K562 (cell line): ENCODE measurements around the gene ALDH3B2. TPM values are rescaled to one million over a fixed set of nuclear protein-coding genes. Genes with fewer than 3 reads are reported as not detected.
A peak's percentile ranks its signal among the peaks of the same experiment; 100 is the strongest.

Experiments
- CEBPG ChIP-seq, 3 experiments: fragments of 200-800 bp in 1 of 3; sonication (Bioruptor generic) in 1 of 3; sonication (generic) in 1 of 3; formaldehyde crosslinking in 1 of 3; IDR thresholded peaks in 2 of 3; conservative IDR thresholded peaks in 1 of 3; 2 replicates each; pipeline versions ENCODE4 v1.6.1 to v1.8.0; 2016 to 2022; ENCODE audit warnings: missing compliant biosample characterization in 2 of 3, missing genetic modification characterization in 2 of 3, mild to moderate bottlenecking in 1 of 3, missing genetic modification reagents in 1 of 3
- EP300 ChIP-seq: IDR thresholded peaks from 2 replicates; pipeline ENCODE4 v1.6.1; 2012; ENCODE audit warnings: low read length, improper control_type of control experiment
- FOXK1 ChIP-seq: sonication (generic); formaldehyde crosslinking; IDR thresholded peaks from 2 replicates; pipeline ENCODE4 v1.8.0; 2022; ENCODE audit warnings: missing genetic modification reagents, mild to moderate bottlenecking, borderline replicate concordance
- HDAC6 ChIP-seq: IDR thresholded peaks from 2 replicates; pipeline ENCODE4 v1.6.1; 2012; ENCODE audit warnings: low read depth, mild to moderate bottlenecking, control low read depth, inconsistent platforms, low read length, moderate library complexity
- KDM5B ChIP-seq: fragments of 200-600 bp; sonication (generic); IDR thresholded peaks from 2 replicates; pipeline ENCODE4 v1.6.1; 2012; ENCODE audit warnings: low read depth, mild to moderate bottlenecking, moderate library complexity, low read length, control low read depth, inconsistent platforms; ENCODE audit not compliant: insufficient replicate concordance
- PRDM10 ChIP-seq: fragments of 450-650 bp; IDR thresholded peaks from 2 replicates; pipeline ENCODE4 v1.6.1; 2018; ENCODE audit not compliant: partially characterized antibody
- TARDBP ChIP-seq: fragments of 450-650 bp; IDR thresholded peaks from 2 replicates; pipeline ENCODE4 v1.6.1; 2016
- ZBTB9 ChIP-seq: fragments of 450-650 bp; formaldehyde crosslinking; IDR thresholded peaks from 2 replicates; pipeline ENCODE4 v1.4.0; 2020; ENCODE audit warnings: mild to moderate bottlenecking, moderate library complexity
- ZNF347 ChIP-seq: fragments of 450-650 bp; formaldehyde crosslinking; IDR thresholded peaks from 2 replicates; pipeline ENCODE4 v1.4.0; 2020; ENCODE audit warnings: low read depth, mild to moderate bottlenecking, moderate library complexity
- polyA plus RNA-seq, 8 experiments: library from polyadenylated mRNA; depleted of rRNA in 4 of 8; stranded (reverse) in 5 of 8; unstranded in 3 of 8; fragments of >200 nt; fragmentation: Nextera tagmentation in 2 of 8; fragmentation: Illumina TruSeq in 1 of 8; extraction: Ambion mirVana in 2 of 8; extraction: Trizol in 1 of 8; gene quantifications; 2 replicates each; pipeline versions ENCODE4 v1.2.1 to v1.2.3, GENCODE V29; 2011 to 2014; ENCODE audit warnings: inconsistent platforms in 1 of 8, missing spikeins in 1 of 8
- total RNA-seq, 7 experiments: library from RNA; depleted of rRNA in 6 of 7; stranded (reverse); fragments of >200 nt in 6 of 7; fragmentation: Illumina TruSeq in 2 of 7; extraction: Trizol in 2 of 7; gene quantifications; 2 replicates each; pipeline versions ENCODE4 v1.2.1 to v1.2.3, GENCODE V29; 2011 to 2021; ENCODE audit warnings: low replicate concordance in 1 of 7
- TF ChIP-seq, protein P1 (sequence below), 2 experiments: fragments of 450-650 bp in 1 of 2; sonication (generic) in 1 of 2; formaldehyde crosslinking in 1 of 2; IDR thresholded peaks; 2 replicates each; pipeline versions ENCODE4 v1.7.1 to v1.9.0; 2016 to 2022; ENCODE audit warnings: inconsistent platforms in 1 of 2, mild to moderate bottlenecking in 1 of 2, missing genetic modification reagents in 1 of 2

Gene ALDH3B2
- total and polyA plus RNA-seq, 9 of the 15 experiments (the other 6 are each of a cell fraction or from before 2014, with no cell fraction given), result not detected

DNA sequence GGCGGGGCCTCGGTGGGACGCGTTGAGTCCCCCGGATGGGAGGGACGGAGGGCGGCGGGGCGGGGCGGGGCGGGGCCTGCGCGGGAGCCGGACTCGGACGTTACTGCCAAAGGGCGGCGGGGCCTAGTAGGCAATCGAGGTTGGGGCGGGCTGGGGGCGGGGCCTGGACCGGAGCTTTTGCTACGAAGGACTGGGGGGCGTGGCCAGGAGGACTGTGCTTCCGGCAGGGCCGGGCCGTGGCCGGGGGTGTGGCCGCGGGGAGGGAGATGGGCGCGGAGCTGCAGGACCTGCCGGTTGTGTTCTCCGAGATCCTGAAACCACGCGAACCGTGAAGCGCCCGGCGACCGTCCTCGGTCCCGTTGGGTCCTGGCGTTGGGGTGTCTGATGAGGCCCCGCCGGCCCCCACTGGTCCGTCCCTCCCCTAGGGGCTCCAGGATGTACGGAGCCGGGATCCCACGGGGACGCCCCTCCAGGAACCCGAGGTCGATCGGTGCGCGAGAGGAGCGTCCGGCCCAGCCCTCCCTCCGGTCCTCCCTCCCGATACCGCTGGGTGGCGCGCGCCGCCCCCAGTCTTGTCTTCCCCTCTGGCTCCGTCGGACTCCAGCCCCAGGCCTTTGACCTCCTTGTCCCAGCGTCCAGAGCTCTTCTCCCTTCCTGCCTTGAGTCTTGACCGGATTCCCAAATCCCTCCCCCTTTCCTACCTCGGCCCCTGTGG lies 44.0 kb downstream of the ALDH3B2 start (continued):
- TF ChIP-seq, protein P1, sequence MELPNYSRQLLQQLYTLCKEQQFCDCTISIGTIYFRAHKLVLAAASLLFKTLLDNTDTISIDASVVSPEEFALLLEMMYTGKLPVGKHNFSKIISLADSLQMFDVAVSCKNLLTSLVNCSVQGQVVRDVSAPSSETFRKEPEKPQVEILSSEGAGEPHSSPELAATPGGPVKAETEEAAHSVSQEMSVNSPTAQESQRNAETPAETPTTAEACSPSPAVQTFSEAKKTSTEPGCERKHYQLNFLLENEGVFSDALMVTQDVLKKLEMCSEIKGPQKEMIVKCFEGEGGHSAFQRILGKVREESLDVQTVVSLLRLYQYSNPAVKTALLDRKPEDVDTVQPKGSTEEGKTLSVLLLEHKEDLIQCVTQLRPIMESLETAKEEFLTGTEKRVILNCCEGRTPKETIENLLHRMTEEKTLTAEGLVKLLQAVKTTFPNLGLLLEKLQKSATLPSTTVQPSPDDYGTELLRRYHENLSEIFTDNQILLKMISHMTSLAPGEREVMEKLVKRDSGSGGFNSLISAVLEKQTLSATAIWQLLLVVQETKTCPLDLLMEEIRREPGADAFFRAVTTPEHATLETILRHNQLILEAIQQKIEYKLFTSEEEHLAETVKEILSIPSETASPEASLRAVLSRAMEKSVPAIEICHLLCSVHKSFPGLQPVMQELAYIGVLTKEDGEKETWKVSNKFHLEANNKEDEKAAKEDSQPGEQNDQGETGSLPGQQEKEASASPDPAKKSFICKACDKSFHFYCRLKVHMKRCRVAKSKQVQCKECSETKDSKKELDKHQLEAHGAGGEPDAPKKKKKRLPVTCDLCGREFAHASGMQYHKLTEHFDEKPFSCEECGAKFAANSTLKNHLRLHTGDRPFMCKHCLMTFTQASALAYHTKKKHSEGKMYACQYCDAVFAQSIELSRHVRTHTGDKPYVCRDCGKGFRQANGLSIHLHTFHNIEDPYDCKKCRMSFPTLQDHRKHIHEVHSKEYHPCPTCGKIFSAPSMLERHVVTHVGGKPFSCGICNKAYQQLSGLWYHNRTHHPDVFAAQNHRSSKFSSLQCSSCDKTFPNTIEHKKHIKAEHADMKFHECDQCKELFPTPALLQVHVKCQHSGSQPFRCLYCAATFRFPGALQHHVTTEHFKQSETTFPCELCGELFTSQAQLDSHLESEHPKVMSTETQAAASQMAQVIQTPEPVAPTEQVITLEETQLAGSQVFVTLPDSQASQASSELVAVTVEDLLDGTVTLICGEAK (IDR thresholded peaks at IDR 0.05), result peak; percentile 65
- TF ChIP-seq, protein P1 (CRISPR knock-in tag; IDR thresholded peaks at IDR 0.05), result no peak
- TF ChIP-seq TARDBP (peak; percentile 53; the same call in 1 of the 2 replicates), PRDM10 (peak; percentile 51), ZBTB9 (CRISPR knock-in tag) (peak; percentile 91), EP300 (no peak; the same call in 1 of the 2 replicates), FOXK1 (no peak), CEBPG (CRISPR knock-in tag; IDR thresholded peaks at IDR 0.05) (no peak), CEBPG (tag; conservative IDR thresholded peaks at IDR 0.05 in 1 of 2, IDR thresholded peaks at IDR 0.05 in 1 of 2) (no peak), ZNF347 (CRISPR knock-in tag) (no peak), HDAC6 (no peak), KDM5B (peak; percentile 64)
